ENCODE data around the gene CDC42BPA.
"Not testable (repeated sequence)": the region's sequence is repeated elsewhere in the genome, so short reads cannot be mapped to it uniquely, and the experiment has no call there.

Gene CDC42BPA

GRCh38 chr1:227190321-227190720 is 128.0 kb downstream of the CDC42BPA start:
- no peak for DNase-seq

GRCh38 chr1:227185291-227185690 is 133.0 kb downstream of the CDC42BPA start:
- DNase-seq, result no peak

GRCh38 chr1:227182012-227182411 is 136.3 kb downstream of the CDC42BPA start:
- DNase-seq, result no peak

- DNase-seq, result no peak
Measured at GRCh38 chr1:227175611-227176010, 142.7 kb downstream of the CDC42BPA start.

GRCh38 chr1:227174164-227174563 is 144.1 kb downstream of the CDC42BPA start:
- no peak for DNase-seq

- DNase-seq, result no peak
Measured at GRCh38 chr1:227170361-227171166, 147.7 kb downstream of the CDC42BPA start.

- DNase-seq, result no peak
Measured at GRCh38 chr1:227169343-227169742, 148.9 kb downstream of the CDC42BPA start.

GRCh38 chr1:227167276-227168101 is 150.8 kb downstream of the CDC42BPA start:
- no peak for DNase-seq

GRCh38 chr1:227166559-227166958 is 151.7 kb downstream of the CDC42BPA start:
- DNase-seq, result no peak

GRCh38 chr1:227161470-227161869 is 156.8 kb downstream of the CDC42BPA start:
- DNase-seq, result no peak

GRCh38 chr1:227156520-227156919 is 161.8 kb downstream of the CDC42BPA start:
- DNase-seq, result no peak

- no peak for DNase-seq
Measured at GRCh38 chr1:227155688-227156087, 162.6 kb downstream of the CDC42BPA start.

GRCh38 chr1:227155004-227155403 is 163.3 kb downstream of the CDC42BPA start:
- DNase-seq, result no peak

GRCh38 chr1:227152525-227152924 is 165.8 kb downstream of the CDC42BPA start:
- no peak for DNase-seq

- no peak for DNase-seq
Measured at GRCh38 chr1:227140376-227140775, 177.9 kb downstream of the CDC42BPA start.

GRCh38 chr1:227136210-227136820 is 182.0 kb downstream of the CDC42BPA start:
- DNase-seq, result no peak

GRCh38 chr1:227134686-227135314 is 183.5 kb downstream of the CDC42BPA start:
- no peak for DNase-seq

GRCh38 chr1:227132695-227133094 is 185.6 kb downstream of the CDC42BPA start:
- DNase-seq, result not testable (repeated sequence)

GRCh38 chr1:227131193-227131592 is 187.1 kb downstream of the CDC42BPA start:
- no peak for DNase-seq

GRCh38 chr1:227127891-227128290 is 190.4 kb downstream of the CDC42BPA start:
- no peak for DNase-seq

GRCh38 chr1:227125929-227126545 is 192.3 kb downstream of the CDC42BPA start:
- DNase-seq, result no peak

- no peak for DNase-seq
Measured at GRCh38 chr1:227124473-227124872, 193.8 kb downstream of the CDC42BPA start.

- no peak for DNase-seq
Measured at GRCh38 chr1:227120826-227121225, 197.5 kb downstream of the CDC42BPA start.

Data from midbrain (tissue), 1 donor.